Superior temporal gyrus (tissue), 1 donor: ENCODE measurements around the gene KHDRBS2.

Experiments
- DNase-seq: peaks from one replicate; pipeline ENCODE4 v3.0.0-alpha.2; 2016; ENCODE audit errors: extremely low spot score

The KHDRBS2 gene

GRCh38 chr6:62175195-62175594 lies 110.8 kb downstream of the KHDRBS2 start:
- no peak for DNase-seq

- no peak for DNase-seq
Observed at GRCh38 chr6:62174548-62174947, 111.5 kb downstream of the KHDRBS2 start.

DNA sequence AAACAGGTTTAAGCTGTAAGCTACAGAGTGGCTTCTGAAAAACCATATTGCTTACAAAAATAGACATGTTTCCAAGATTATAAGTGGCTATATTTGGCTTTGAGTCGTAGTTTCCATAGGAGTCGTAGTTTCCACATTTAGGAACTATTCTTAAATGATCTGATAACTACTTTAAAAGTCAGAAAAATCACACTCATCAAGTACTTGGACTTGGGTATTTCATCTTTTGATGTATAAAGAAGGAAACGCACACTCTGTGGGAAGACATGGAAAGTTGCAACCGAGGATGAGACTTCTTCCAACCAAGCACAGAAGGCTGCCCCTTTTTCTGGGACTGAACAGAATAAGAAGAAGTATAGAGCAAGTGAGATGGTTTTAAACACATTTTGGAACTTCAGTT lies 118.3 kb downstream of the KHDRBS2 start:
- no peak for DNase-seq

GRCh38 chr6:62162858-62163257 lies 123.2 kb downstream of the KHDRBS2 start:
- no peak for DNase-seq

DNA sequence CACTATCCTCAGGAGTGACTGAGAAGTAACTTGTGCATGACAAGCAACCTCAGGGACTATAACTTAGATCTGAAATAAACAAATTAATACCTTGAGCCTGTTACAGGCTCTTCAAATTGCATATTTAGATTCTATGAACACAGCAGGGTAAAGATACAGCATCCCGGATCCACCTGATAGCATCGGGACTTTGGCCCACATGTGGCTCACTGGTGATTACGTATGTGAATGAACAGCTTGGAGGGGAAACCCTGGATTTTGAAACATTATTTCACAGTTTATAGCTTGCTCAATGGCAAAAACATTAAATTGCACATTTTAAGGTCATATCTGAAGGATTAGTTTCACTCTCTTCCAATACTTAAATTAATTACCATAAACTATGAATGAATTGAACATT lies 133.2 kb downstream of the KHDRBS2 start:
- DNase-seq, result no peak

GRCh38 chr6:62150048-62150663 lies 135.9 kb downstream of the KHDRBS2 start:
- DNase-seq, result peak; percentile 78

DNA sequence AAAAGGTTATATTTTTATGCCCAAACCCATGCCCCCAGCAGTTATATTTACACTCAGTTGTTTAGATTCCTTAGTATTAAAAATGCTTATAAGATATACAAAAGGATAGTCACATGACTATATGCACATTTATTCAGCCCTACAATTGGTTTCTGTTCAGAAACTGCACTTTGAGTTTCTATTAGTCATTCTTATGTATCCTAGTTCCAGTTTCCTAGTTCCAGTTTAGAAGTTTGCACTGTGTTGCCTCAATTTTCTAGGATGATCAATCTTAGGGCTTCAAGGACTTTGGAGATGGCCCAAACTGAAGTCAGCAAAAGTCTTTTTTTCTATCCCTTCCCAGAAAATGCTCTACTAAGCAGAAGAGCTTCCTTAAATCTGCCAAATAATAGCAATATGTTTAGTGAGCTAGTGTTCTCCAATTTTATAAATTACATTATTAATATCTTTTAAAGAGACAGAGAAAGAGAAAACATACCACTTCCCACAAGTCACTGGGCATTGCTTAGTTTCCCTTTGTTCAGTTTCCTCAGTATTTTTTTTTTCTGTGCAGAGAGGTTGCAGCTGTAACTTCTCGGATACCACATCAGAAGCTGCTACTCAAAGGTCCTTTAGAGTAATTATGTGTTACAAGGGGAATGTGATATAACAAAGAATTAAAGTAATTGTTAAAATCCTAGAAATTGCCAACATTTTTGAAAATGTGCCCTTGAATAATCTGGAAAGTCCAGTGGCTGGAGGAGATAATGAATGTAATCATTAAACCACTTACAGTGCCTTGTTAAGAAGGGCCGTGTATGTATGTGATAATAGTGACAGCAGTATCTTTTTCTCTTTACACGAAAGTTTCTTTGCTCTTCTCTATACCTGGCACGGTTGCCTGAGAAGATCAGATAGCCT lies 138.8 kb downstream of the KHDRBS2 start:
- DNase-seq, result no peak

DNA sequence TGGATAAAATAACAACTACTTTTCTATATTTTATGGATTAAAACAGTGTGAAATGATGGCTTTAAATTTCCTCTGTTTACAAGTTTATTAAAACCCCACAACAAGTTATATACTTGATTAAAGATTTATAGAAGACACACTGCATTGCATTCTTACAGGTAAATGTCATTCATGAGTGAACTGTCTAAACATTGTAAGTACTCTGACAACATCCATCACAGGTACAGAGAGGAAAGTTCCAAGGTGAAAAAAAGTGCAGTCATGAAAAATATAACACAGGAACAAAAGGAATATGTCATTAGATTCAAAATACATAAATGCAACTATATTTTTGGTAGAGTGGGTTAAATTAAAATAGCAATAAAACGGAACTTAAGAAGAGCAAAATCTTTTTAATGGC lies 156.9 kb downstream of the KHDRBS2 start:
- no peak for DNase-seq

DNA sequence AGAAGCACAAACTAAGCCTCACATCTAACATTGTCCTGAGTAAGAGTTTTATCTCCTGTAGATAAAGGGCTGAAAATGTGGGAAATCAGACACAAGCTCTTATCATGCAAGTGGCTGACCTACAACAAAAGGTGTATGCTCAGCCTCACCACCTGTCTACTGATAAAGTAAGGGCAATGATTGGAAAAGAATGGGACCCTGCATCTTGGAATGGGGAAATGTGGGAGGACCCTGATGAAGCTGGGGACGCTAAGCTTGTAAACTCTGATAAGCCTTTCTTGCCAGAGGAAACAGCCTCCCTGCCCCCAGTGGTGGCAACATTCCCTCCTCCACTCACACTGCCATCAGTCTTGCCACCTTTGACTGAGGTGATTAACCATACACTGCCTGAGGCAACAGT lies 166.6 kb downstream of the KHDRBS2 start:
- no peak for DNase-seq

- DNase-seq, result no peak
Observed at GRCh38 chr6:62103186-62103859, 182.7 kb downstream of the KHDRBS2 start.

DNA sequence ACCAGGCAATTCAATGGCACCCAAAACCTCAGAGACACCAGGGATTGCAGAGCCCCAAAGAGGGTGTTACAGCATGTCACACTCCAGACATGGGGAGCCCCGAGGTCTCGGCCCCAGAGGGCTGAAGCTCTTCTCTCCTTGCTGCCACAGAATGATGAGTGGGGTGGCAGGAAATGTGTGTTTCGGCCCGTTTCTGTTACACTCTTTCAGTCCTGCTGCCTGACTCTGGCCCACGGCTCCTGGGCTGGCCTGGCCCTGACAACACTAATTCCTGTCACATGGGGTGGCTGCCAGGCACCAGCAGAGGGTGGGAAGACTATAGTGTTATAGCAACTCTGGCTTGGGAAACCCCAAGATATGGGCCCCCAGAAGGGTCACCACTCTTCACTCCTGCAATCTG lies 183.6 kb downstream of the KHDRBS2 start:
- DNase-seq, result no peak

GRCh38 chr6:62090442-62091229 lies 195.4 kb downstream of the KHDRBS2 start:
- DNase-seq, result no peak

GRCh38 chr6:62089781-62090180 lies 196.2 kb downstream of the KHDRBS2 start:
- DNase-seq, result no peak

DNA sequence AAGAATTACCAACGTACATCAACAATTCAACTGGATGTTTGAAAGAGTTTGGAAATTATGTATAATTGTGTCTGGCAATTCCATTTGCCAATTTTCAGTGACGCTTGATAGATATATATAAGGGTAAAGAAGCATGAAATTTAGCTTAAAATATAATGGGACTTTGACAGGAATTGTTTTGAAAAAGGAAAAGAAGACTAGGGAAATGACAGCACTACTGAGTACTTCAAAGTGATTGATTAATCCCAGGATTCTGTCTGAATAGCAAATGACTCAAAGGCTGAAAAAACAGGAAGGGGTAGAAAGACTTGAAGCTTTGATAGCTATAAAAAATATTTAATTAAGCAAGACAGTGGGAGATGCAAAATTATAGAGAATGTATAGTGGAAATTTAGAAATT lies 200.0 kb downstream of the KHDRBS2 start:
- no peak for DNase-seq

GRCh38 chr6:62075869-62076268 lies 210.2 kb downstream of the KHDRBS2 start:
- no peak for DNase-seq

DNA sequence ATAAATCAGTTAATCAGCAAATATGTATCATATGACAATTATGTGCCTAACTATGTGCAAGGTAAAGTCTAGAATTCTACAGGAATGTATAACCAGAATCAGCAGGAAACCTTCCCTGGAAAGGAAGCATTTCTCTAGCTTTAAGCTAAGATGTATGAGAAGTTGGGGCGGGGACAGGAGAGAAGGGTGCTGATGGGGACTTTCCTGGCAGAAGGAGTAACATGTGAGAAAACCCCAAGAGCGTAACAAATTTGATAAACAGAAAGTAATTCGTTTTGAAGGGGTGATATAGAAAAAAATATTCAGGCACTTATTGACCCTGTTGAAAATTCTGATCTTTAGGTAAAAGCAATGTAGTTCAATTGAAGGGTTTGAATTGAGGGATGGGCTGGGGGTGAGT lies 226.1 kb downstream of the KHDRBS2 start:
- DNase-seq, result no peak

DNA sequence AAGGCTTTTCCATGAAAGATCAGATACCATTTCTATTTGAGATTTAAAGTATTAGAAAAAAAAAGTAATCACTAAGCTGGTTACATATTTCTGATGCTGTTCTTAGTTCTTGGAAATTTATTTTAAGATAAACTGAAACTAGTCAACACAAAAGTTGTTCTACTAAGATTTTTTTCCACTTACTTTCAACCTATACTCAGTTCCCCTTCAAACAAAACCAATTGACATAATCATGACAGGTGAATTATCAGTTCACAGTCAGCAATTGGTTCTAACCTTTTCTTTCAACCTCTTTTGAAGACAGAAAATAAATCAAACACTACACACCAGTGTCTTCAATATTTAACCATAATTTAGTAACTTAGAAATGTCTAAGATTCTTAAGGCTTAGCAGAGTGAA lies 228.7 kb downstream of the KHDRBS2 start:
- no peak for DNase-seq

- no peak for DNase-seq
Observed at GRCh38 chr6:62045502-62045901, 240.5 kb downstream of the KHDRBS2 start.

- DNase-seq, result no peak
Observed at GRCh38 chr6:62043084-62043483, 242.9 kb downstream of the KHDRBS2 start.

DNA sequence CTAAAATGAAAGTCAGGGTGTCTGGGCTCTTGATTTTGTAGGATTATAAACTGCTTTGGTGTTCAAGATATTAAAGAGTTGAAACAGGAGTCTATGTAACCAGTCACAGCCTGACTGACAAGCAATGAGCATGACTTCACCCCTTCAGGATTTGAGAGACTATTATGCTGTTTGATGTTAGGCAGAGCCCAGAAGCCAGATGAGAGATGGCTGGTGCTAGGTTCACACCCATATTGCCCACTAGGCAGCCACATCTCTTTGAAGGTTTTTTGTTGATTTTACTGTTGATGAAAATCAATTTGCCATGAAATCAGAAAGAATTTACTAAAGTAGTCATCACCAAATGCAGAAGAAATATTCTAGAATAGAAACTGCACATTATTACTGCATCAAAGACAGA lies 243.6 kb downstream of the KHDRBS2 start:
- DNase-seq, result no peak

GRCh38 chr6:62039605-62040004 lies 246.4 kb downstream of the KHDRBS2 start:
- DNase-seq, result no peak

DNA sequence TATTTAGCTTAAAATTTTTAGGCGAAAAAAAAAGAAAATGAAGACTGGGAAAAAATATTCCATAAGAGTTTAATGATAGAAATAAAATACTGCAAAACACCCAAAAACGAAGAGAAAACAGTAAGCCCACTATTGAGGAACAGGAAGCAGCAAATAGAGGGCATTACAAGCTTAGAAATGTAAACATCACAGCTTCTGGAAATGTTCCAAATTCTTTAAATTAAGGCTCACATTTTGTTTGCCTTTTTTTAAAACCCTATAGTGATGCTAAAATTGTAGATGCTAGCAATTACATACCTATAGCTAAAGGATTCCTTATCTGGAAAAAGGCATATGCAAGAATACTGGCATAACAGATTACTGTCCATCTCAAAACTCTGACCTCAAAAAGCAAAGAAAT lies 248.6 kb downstream of the KHDRBS2 start:
- DNase-seq, result no peak
